ENCODE measurements around the gene MGMT.

MGMT gene

GRCh38 chr10:129784291-129784690, 317.2 kb downstream of the MGMT start:
- no peak for DNase-seq

DNA sequence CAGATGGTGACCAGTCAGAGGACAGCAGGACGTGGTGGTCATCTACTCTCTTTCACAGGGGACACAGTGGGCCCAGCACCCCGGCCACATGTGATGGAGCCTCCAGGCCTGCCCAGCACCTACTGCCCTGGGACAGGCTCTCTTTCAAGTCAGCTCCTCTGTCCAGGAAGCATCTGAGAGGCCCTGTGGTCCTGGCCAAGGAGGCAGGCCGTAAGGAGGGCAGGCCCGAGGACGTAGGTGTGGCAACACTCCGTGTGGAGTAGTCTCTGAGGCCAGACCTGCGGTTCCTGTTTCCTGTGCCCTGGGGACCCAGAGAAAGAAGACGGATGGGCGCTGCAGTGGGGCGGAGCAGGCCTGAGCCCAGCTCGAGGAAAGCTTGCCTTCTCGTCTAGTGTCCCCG, 317.9 kb downstream of the MGMT start:
- no peak for DNase-seq

DNA sequence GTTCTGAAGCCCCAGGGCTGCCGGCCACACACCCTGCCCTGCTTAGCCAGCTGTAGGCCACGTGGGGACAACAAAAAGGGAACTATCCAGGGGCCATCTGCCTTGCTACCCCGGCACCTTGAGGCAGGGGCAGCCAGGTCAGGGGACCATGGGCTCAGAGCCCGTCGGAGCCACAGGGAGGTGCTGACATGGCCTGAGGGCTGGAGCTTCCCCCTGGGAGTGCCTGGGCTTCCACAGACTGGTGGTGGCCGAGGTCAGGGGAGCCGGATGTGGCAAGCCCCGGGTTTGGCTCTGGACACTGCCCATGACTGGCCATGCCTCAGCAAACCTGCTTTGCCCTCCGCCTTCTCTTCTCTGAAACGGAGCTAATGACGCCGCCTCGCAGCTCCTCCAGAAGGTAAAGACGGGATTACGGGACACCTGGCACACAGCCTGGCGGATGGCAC, 318.5 kb downstream of the MGMT start:
- no peak for DNase-seq

- DNase-seq = no peak
Observed at GRCh38 chr10:129786216-129786615, 319.2 kb downstream of the MGMT start.

GRCh38 chr10:129787557-129787956, 320.5 kb downstream of the MGMT start:
- no peak for DNase-seq

- DNase-seq = no peak
Observed at GRCh38 chr10:129788215-129788614, 321.2 kb downstream of the MGMT start.

GRCh38 chr10:129790715-129791446, 323.8 kb downstream of the MGMT start:
- DNase-seq = no peak

GRCh38 chr10:129792141-129792540, 325.1 kb downstream of the MGMT start:
- DNase-seq = no peak

GRCh38 chr10:129792864-129793263, 325.8 kb downstream of the MGMT start:
- no peak for DNase-seq

GRCh38 chr10:129793479-129793878, 326.4 kb downstream of the MGMT start:
- no peak for DNase-seq

DNA sequence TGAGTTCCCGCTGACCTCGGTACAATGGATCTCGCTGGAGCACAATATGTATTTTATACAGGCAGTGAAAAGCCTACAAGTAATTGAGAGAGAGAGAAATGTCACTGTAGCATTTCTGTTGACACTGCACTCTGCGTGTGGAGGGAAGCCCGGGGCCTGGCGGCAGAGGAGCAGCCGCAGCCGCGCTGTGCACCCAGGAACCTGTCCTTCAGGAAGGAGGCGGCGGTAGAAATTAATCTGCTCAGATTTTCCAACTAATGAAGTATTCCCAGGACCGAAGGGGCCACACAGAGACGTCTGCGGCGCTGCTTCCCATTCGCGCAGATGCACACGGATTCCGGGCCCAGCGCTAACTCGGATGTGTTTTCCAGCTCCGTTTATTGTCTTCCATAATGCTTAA, 327.0 kb downstream of the MGMT start:
- no peak for DNase-seq

DNA sequence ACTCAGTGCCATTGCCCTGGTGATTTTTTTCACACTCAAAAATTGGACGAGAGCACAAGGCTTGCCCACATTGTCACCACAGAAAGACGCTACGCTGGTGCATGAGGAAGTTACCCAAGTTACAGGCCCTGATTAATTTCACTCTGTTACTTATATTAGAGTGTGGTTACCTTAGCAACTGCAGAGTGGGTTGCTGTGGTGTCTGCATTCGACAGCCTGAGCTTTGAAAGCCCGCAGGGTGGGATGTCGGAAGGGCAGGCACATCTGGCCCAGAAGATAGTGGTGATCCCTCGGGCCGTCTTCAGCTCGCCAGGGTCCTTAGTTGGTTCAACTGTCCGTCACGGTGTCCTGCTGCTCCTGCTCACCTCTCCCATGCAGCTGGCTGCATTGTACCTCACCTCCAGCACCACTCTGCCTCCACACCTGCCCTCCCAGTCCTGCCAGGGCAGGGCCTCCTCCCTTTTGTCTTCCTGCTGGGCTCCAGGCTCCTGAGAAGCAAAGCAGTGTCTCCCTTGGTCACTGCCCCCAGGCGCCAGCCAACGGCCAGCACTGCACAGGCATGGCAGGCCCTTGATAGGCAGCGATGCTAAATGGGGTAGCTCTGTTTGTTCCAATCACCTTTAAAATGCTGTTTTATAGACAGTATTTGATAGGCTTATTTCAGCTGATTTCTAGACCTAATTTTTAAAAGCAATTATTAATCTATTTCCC, 329.8 kb downstream of the MGMT start:
- no peak for DNase-seq

DNA sequence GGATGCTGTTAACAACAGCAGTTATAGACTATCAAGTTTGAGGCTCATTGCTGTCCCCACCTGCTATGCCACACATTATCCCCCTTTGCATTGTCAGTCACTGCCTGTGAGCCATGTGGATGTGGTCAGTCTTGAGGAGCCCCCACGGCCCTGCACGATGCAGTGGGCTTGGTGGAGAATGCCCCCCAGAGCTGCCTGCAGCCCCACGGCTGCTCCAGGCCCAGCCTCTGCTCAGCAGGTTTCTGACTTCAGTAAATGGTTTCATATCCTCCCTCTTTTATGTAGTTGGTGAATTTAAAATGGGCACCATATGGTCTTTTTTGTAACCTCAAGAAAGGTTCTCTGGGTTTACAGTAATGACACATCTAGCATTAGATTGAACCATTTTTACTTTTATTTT, 332.9 kb downstream of the MGMT start:
- DNase-seq = no peak

DNA sequence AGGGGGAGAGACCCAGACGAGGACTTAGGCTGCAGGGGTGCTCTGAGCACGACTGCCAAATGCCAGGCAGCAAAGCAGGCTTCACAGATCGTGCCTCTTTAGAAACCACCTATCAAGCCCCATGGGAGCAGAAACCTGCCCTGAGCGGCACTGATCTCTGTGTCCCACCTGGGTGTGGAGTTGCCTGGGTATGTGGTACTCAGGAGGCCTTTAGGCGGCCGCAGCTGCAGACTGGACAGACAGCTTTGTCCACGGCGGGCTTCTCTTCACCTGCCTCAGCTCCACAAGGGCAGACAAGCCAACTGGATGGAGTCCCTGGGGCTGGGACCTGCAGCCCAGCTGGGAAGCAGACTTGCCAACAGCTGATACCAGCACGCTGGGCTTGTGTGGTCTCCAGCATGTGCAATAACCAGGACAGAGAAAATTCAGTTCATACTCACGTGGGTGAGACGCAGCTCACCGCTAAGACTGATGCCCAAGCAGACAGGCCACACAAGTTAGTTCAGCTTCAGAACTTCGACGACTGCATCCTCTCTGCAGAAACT, 333.8 kb downstream of the MGMT start:
- no peak for DNase-seq

DNA sequence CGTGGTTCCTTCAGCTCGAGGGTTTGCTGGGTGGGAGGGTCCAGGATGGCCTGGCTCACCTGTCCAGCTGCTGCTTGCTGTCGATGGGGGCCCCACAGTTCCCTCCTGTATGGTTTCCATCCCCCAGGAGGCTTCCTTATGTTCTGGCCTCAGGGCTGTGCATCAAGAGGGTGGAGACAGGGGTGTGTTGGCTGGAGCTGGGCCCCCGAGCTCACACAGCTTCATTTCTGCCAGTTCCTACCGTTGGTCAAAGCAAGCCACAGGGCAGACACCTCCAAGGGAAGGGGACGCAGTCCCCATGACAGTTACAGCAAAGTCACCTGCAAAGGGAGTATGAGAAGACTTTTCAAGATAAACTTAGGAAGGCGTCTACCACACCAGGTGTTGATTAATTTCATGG, 340.2 kb downstream of the MGMT start:
- no peak for DNase-seq

GRCh38 chr10:129808092-129808983, 341.3 kb downstream of the MGMT start:
- DNase-seq = no peak

- no peak for DNase-seq
Observed at GRCh38 chr10:129809431-129809830, 342.4 kb downstream of the MGMT start.

GRCh38 chr10:129809841-129810240, 342.8 kb downstream of the MGMT start:
- DNase-seq = no peak

DNA sequence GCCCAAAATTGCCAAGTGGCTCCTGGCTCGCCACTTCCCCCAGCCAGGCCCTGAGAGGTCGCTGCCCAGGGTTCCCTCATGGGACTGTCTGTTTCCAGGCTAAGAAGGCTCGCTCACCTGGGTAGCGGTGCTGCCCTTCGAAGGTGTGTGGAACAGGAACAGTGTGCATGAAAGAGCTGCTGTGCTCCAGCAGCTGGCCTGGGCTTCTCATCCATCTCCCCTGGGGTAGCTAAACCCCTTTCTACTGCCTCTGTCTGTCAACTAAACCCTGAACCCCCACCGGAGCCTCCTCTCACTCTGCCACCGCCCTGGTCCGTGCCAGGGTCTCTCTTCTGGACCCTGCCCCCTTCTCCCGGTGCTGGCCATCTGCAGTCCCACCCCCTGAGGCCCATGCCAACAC, 344.2 kb downstream of the MGMT start:
- no peak for DNase-seq

DNA sequence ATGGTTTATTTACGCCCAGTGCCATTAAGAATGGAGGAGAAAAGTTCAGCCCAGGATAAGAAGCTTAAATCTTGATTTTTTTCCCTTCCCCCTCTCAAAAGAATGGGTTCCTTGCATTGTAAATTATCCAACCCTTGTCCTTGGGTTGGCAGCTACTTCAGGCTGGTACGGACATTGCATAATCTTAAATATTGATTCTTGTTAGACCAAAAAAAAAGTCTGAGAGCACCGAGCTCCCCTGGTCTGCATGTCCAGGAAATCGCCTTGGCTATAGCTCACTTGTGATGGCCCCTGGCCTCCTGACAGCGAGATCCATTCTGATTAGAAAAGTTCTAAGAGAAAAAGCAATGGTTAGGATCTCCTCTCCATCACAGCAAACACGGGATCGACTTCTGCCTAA, 345.4 kb downstream of the MGMT start:
- no peak for DNase-seq

GRCh38 chr10:129814681-129815646, 347.9 kb downstream of the MGMT start:
- DNase-seq = no peak
